ENCODE results near the gene KEAP1.

KEAP1 gene

DNA sequence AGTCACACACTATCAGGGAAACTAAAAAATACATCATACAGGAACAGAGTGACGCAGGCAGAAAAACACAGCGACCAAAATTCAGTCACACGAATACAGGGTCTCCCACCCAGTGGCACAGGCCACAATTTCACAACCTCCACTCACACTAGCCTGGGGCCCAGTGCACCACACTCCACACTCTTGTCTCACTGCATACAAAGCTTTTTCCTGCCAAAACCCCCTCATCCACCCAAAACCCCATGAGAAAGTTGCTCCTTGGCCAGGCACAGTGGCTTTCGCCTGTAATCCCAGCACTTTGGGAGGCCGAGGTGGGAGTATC is 12.9 kb upstream of the KEAP1 start:
- no peak for ATAC-seq
- Mint-ChIP-seq H3K27ac (no peak overlapping the region), H3K27me3 (peaks cover 75% of the 10 kb centered on the region), H3K36me3 (no peaks in the 10 kb centered on the region), H3K4me1 (peaks cover 44% of the 10 kb centered on the region), H3K9me3 (no peaks in the 10 kb centered on the region), H3K4me3 (no peak overlapping the region)

GRCh38 chr19:10514211-10515145 is 11.3 kb upstream of the KEAP1 start:
- ATAC-seq, result no peak
- peaks cover 67% of the 10 kb centered on the region for H3K27me3 Mint-ChIP-seq
- H3K4me3 Mint-ChIP-seq, result no peak overlapping the region
- no peaks in the 10 kb centered on the region for H3K36me3 Mint-ChIP-seq
- H3K9me3 Mint-ChIP-seq, result no peaks in the 10 kb centered on the region
- H3K4me1 Mint-ChIP-seq, result peaks cover 40% of the 10 kb centered on the region
- H3K27ac Mint-ChIP-seq, result no peak overlapping the region

DNA sequence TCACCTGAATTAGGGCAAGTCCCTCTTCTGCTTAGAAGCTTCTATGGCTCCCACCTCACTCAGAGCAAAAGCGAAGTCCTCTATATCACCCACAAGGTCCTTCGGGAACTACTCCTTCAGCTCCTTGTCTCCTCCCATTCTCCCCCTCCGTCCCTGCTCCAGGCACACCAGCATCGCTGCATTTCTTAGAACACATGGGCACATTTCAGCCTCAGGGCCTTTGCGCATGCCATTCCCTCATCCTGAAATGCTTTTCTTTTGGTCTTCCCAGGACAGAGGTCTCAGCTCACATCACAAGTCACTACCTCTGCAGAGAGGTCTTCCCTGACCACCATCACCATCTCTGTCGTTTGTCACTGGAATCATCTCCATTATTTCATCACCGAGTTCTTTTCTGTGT is 10.1 kb upstream of the KEAP1 start:
- Mint-ChIP-seq H3K4me1 (peaks cover 27% of the 10 kb centered on the region), H3K9me3 (no peaks in the 10 kb centered on the region), H3K27me3 (peaks cover 54% of the 10 kb centered on the region), H3K27ac (no peak overlapping the region), H3K4me3 (no peak overlapping the region), H3K36me3 (no peaks in the 10 kb centered on the region)
- no peak for ATAC-seq

- Mint-ChIP-seq H3K9me3 (no peaks in the 10 kb centered on the region), H3K27ac (no peak overlapping the region), H3K27me3 (peaks cover 30% of the 10 kb centered on the region), H3K36me3 (no peaks in the 10 kb centered on the region), H3K4me3 (no peak overlapping the region), H3K4me1 (peaks cover 19% of the 10 kb centered on the region)
- peak; percentile 24 for ATAC-seq
Measured at GRCh38 chr19:10510301-10510802, 7.2 kb upstream of the KEAP1 start.

DNA sequence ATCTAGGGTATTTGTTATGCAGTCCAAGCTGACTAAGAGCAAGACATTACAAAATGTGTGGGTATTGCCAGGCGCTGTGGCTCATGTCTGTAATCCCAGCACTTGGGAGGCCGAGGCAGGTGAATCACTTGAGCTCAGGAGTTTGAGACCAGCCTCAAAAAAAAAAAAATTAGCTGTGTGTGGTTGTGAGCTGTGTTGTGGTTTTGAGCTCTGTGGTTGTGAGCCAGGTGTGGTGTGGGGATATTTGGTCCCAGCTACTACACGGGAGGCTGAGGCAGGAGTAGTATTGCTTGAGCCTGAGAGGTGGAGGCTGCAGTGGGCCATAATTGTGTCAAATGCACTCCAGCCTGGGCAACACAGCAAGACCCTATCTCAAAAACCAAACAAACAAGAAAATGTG is 5.6 kb upstream of the KEAP1 start:
- Mint-ChIP-seq H3K27me3 (peaks cover 15% of the 10 kb centered on the region), H3K4me1 (peaks cover 17% of the 10 kb centered on the region), H3K4me3 (no peak overlapping the region), H3K27ac (no peak overlapping the region), H3K9me3 (no peaks in the 10 kb centered on the region), H3K36me3 (no peaks in the 10 kb centered on the region)
- no peak for ATAC-seq

DNA sequence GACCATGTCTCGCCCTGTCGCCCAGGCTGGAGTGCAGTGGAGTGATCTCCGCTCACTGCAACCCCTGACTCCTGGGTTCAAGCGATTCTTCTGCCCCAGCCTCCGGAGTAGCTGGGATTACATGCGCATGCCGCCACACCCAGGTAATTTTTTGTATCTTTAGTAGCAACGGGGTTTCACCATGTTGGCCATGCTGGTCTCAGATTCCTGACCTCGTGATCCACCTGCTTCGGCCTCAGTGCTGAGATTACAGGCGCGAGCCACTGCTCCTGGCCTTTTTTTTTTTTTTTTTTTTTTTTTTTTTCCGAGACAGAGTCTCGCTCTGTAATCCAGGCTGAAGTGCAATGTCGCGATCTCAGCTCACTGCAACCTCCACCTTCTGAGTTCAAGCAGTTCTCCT is 4.9 kb upstream of the KEAP1 start:
- no peak overlapping the region for H3K4me3 Mint-ChIP-seq
- H3K4me1 Mint-ChIP-seq, result peaks cover 19% of the 10 kb centered on the region
- no peak for ATAC-seq
- H3K27me3 Mint-ChIP-seq, result peaks cover 8% of the 10 kb centered on the region
- no peaks in the 10 kb centered on the region for H3K36me3 Mint-ChIP-seq
- no peaks in the 10 kb centered on the region for H3K9me3 Mint-ChIP-seq
- H3K27ac Mint-ChIP-seq, result no peak overlapping the region

- Mint-ChIP-seq H3K4me1 (peaks cover 23% of the 10 kb centered on the region), H3K27me3 (no peaks in the 10 kb centered on the region), H3K27ac (no peak overlapping the region), H3K9me3 (no peaks in the 10 kb centered on the region), H3K4me3 (no peak overlapping the region), H3K36me3 (no peaks in the 10 kb centered on the region)
- no peak for ATAC-seq
Measured at GRCh38 chr19:10505583-10506229, 2.5 kb upstream of the KEAP1 start.

GRCh38 chr19:10502524-10503001 is 593 bp downstream of the KEAP1 start:
- peak; percentile 98 for ATAC-seq

GRCh38 chr19:10501971-10502523 is 1.1 kb downstream of the KEAP1 start:
- H3K36me3 Mint-ChIP-seq, result peaks cover 11% of the 10 kb centered on the region
- peak; percentile 74 for ATAC-seq
- H3K4me1 Mint-ChIP-seq, result peaks cover 46% of the 10 kb centered on the region
- no peaks in the 10 kb centered on the region for H3K9me3 Mint-ChIP-seq
- peak overlapping the region; percentile 89 for H3K27ac Mint-ChIP-seq
- H3K4me3 Mint-ChIP-seq, result peak overlapping the region; percentile 87
- no peaks in the 10 kb centered on the region for H3K27me3 Mint-ChIP-seq

More at GRCh38 chr19:10502524-10503001, 593 bp downstream of the KEAP1 start:
- Mint-ChIP-seq H3K27me3 (no peaks in the 10 kb centered on the region), H3K4me3 (peak overlapping the region; percentile 87), H3K36me3 (peaks cover 11% of the 10 kb centered on the region), H3K9me3 (no peaks in the 10 kb centered on the region), H3K4me1 (peaks cover 42% of the 10 kb centered on the region), H3K27ac (peak overlapping the region; percentile 89)

DNA sequence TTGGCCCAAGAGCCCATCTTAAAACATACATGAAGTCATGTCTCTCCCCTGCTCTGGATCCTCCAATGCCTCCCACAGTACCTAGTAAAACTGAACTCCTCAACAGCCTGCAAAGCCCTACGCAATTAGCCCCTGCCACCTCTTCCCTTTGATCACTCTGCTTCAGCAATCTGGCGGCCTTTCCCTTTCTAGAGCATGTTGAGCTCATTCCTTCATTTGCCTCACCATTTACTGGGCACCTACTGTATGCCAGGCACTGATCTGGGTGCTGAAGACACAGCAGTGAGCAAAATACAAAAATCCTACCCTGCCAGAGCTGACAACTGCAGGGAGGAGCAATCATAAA is 2.9 kb downstream of the KEAP1 start:
- peaks cover 43% of the 10 kb centered on the region for H3K4me1 Mint-ChIP-seq
- no peaks in the 10 kb centered on the region for H3K9me3 Mint-ChIP-seq
- H3K36me3 Mint-ChIP-seq, result peaks cover 11% of the 10 kb centered on the region
- H3K27me3 Mint-ChIP-seq, result no peaks in the 10 kb centered on the region
- peak overlapping the region; percentile 0 for H3K27ac Mint-ChIP-seq
- H3K4me3 Mint-ChIP-seq, result no peak overlapping the region
- ATAC-seq, result no peak

- Mint-ChIP-seq H3K27me3 (no peaks in the 10 kb centered on the region), H3K9me3 (no peaks in the 10 kb centered on the region), H3K4me3 (no peak overlapping the region), H3K27ac (no peak overlapping the region), H3K36me3 (peaks cover 11% of the 10 kb centered on the region), H3K4me1 (peaks cover 42% of the 10 kb centered on the region)
- ATAC-seq, result no peak
Measured at GRCh38 chr19:10499550-10500246, 3.5 kb downstream of the KEAP1 start.

DNA sequence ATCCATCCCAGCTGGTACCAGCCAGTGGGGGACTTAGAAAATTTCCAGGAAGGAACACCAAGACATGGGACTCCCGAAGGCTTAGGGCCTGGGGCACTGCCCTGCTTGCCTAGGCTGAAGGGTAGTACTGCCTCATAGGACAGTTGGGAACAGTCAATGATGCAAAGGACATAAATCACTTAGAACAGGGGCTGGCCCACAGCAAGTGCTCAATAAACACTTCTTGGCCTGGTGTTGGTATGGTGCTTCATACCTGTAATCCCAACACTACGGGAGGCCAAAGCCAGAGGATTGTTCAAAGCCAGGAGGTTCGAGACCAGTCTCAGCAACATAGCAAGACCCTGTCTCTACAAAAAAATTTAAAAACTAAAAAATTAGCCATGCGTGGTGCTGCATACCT is 5.8 kb downstream of the KEAP1 start:
- peaks cover 18% of the 10 kb centered on the region for H3K36me3 Mint-ChIP-seq
- H3K9me3 Mint-ChIP-seq, result no peaks in the 10 kb centered on the region
- ATAC-seq, result no peak
- H3K27ac Mint-ChIP-seq, result no peak overlapping the region
- H3K4me3 Mint-ChIP-seq, result no peak overlapping the region
- H3K4me1 Mint-ChIP-seq, result peaks cover 36% of the 10 kb centered on the region
- H3K27me3 Mint-ChIP-seq, result no peaks in the 10 kb centered on the region

DNA sequence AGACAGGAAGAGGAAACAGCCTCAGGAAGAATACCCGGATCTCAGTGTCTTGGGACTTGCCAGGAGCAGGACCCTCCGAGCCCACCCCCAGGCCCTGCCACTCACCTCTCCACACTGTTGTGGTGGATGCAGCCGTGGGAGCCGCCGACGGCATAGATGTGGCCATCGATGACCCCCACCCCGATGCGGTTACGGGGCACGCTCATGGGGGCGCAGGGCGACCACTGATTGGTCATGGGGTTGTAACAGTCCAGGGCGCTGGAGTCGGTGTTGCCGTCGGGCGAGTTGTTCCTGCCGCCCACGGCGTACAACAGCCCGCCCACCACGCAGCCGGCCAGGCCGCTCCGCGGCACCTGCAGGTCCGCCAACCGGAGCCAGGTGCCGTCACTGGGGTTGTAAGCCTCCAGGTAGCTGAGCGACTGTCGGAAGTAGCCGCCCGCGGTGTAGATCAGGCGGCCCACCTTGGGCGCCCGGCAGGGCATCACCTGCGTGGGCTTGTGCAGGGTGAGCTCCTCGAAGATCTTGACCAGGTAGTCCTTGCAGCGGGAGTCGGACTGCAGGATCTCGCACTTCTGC is 11.6 kb downstream of the KEAP1 start:
- H3K27me3 Mint-ChIP-seq, result no peaks in the 10 kb centered on the region
- H3K4me1 Mint-ChIP-seq, result no peaks in the 10 kb centered on the region
- peaks cover 32% of the 10 kb centered on the region for H3K36me3 Mint-ChIP-seq
- no peak for ATAC-seq
- no peak overlapping the region for H3K4me3 Mint-ChIP-seq
- H3K27ac Mint-ChIP-seq, result no peak overlapping the region
- no peaks in the 10 kb centered on the region for H3K9me3 Mint-ChIP-seq

DNA sequence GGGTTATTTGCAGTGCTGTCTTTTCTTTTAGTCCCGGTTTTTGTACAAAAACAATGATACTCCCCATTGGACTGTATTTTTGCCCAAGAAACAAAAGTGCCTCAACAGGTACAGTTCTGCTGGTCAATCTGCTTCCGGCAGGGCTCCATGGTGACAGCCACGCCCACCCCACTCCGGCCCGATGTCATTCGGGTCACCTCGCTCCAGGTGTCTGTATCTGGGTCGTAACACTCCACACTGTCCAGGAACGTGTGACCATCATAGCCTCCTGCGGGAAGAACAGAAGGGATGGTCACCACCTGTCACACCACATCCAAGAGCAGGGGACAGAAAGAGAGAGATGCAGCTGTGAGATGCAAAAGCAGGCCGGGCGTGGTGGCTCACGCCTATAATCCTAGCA is 16.6 kb downstream of the KEAP1 start:
- Mint-ChIP-seq H3K36me3 (peaks cover 29% of the 10 kb centered on the region), H3K9me3 (no peaks in the 10 kb centered on the region), H3K27me3 (no peaks in the 10 kb centered on the region), H3K4me1 (no peaks in the 10 kb centered on the region), H3K4me3 (no peak overlapping the region), H3K27ac (no peak overlapping the region)
- ATAC-seq, result no peak

GRCh38 chr19:10478903-10479384 is 24.2 kb downstream of the KEAP1 start:
- no peaks in the 10 kb centered on the region for H3K27me3 Mint-ChIP-seq
- H3K4me1 Mint-ChIP-seq, result peaks cover 9% of the 10 kb centered on the region
- ATAC-seq, result peak; percentile 78
- H3K36me3 Mint-ChIP-seq, result no peaks in the 10 kb centered on the region
- H3K4me3 Mint-ChIP-seq, result peak overlapping the region; percentile 50
- no peaks in the 10 kb centered on the region for H3K9me3 Mint-ChIP-seq
- H3K27ac Mint-ChIP-seq, result peak overlapping the region; percentile 55
